MM.1S (cell line): Measurements from ENCODE around the gene PLAAT2.

Experiments used
- DNase-seq: peaks from one replicate; pipeline ENCODE4 v3.0.0-alpha.2; 2015
- H2AFZ ChIP-seq: fragments of 300-600 bp; sonication (generic); 2 replicates; pipeline ENCODE4 v1.6.0; 2016; ENCODE audit warnings: antibody characterized with exemption, low read length
- H3F3A ChIP-seq: fragments of 300-600 bp; sonication (generic); 2 replicates; pipeline ENCODE4 v1.6.1; 2016; ENCODE audit warnings: mild to moderate bottlenecking, antibody characterized with exemption, low read length, moderate library complexity, mixed read lengths; ENCODE audit not compliant: insufficient read depth
- H3K27ac ChIP-seq: fragments of 300-600 bp; sonication (generic); 2 replicates; pipeline ENCODE4 v1.5.1; 2016; ENCODE audit warnings: mild to moderate bottlenecking, low read length
- H3K27me3 ChIP-seq: fragments of 300-600 bp; sonication (generic); replicated peaks from 2 replicates; pipeline ENCODE4 v1.6.0; 2016; ENCODE audit warnings: low read length; ENCODE audit not compliant: insufficient read depth
- H3K36me3 ChIP-seq: fragments of 300-600 bp; sonication (generic); replicated peaks from 2 replicates; pipeline ENCODE4 v1.6.1; 2016; ENCODE audit warnings: mild to moderate bottlenecking, low read length, mixed read lengths; ENCODE audit not compliant: insufficient read depth
- H3K4me1 ChIP-seq: fragments of 300-600 bp; sonication (generic); 2 replicates; pipeline ENCODE4 v1.6.1; 2016; ENCODE audit warnings: low read length, mixed read lengths
- H3K4me2 ChIP-seq: fragments of 300-600 bp; sonication (generic); 2 replicates; pipeline ENCODE4 v1.6.0; 2016; ENCODE audit warnings: low read depth, low read length
- H3K4me3 ChIP-seq: fragments of 300-600 bp; sonication (generic); 2 replicates; pipeline ENCODE4 v1.5.1; 2016; ENCODE audit warnings: low read length, mixed read lengths
- H3K79me2 ChIP-seq: fragments of 300-600 bp; sonication (generic); 2 replicates; pipeline ENCODE4 v1.6.1; 2016; ENCODE audit warnings: mixed run types, low read length, mixed read lengths
- H3K9ac ChIP-seq: fragments of 300-600 bp; sonication (generic); 2 replicates; pipeline ENCODE4 v1.6.1; 2016; ENCODE audit warnings: low read length, mixed read lengths
- H3K9me2 ChIP-seq: fragments of 300-600 bp; sonication (generic); replicated peaks from 2 replicates; pipeline ENCODE4 v1.6.1; 2016; ENCODE audit warnings: mild to moderate bottlenecking, low read length, mixed read lengths; ENCODE audit not compliant: insufficient read depth
- H3K9me3 ChIP-seq: fragments of 300-600 bp; sonication (generic); replicated peaks from 2 replicates; pipeline ENCODE4 v1.6.1; 2016; ENCODE audit warnings: mild to moderate bottlenecking, low read length, mixed read lengths; ENCODE audit not compliant: insufficient read depth
- H4K20me1 ChIP-seq: fragments of 300-600 bp; sonication (generic); 2 replicates; pipeline ENCODE4 v1.6.1; 2016; ENCODE audit warnings: mild to moderate bottlenecking, low read length, moderate library complexity, mixed read lengths; ENCODE audit not compliant: insufficient read depth
- CTCF ChIP-seq: fragments of 300-600 bp; sonication (generic); IDR thresholded peaks from 2 replicates; pipeline ENCODE4 v1.5.1; 2016; ENCODE audit warnings: antibody characterized with exemption, low read length, mixed read lengths
- EZH2 ChIP-seq: fragments of 300-600 bp; sonication (generic); optimal IDR thresholded peaks from 2 replicates; pipeline ENCODE3; 2017; ENCODE audit warnings: low read depth, mild to moderate bottlenecking, antibody characterized with exemption, low read length, mixed read lengths
- EZH2phosphoT487 ChIP-seq: fragments of 300-600 bp; sonication (generic); IDR thresholded peaks from 2 replicates; pipeline ENCODE4 v1.6.1; 2018; ENCODE audit warnings: antibody characterized with exemption, low read length

The PLAAT2 gene

DNA sequence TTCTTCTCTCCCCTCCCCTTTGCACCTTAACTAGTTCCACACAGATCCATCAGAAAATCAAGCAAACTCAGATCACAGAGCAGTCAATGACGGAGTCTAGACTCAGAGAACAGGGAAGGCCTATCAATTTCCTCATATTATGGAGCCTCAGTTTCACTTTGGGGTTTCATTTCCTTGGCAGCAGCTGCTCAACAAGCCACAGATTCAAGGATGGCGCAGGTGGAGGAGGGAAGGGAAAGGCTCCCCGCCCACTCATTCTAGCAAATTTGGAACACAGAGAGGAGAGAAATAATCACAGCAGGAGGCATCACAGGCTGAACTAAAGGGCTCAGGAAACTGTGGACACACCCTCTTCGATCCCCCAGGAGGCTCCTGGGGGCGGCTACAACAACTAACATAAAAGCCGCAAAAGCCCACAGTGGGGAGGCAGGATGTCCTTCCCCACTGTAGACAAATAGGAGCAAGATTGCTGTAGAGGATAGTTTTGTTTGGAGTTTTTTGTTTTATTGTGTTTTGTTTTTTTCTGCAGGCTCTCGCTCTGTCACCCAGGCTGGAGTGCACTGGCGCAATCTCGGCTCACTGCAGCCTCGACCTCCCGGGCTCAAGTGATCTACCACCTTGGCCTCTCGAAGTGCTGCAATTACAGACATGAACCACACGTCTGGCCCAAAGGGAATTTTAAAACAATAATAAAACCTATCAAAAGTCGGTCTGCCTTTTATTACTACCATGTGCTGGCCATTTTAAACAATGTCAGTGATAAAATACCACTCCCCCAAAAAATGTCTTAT lies 47.6 kb upstream of the PLAAT2 start:
- Histone ChIP-seq H2AFZ (no peak overlapping the region), H3K27ac (no peak overlapping the region), H3K79me2 (no peaks in the 10 kb centered on the region), H3K4me3 (no peak overlapping the region), H3K27me3 (no peaks in the 10 kb centered on the region), H3K9me2 (no peaks in the 10 kb centered on the region), H3K4me1 (no peaks in the 10 kb centered on the region), H3K4me2 (no peak overlapping the region), H3K9me3 (no peaks in the 10 kb centered on the region), H3K36me3 (no peaks in the 10 kb centered on the region), H3F3A (no peaks in the 10 kb centered on the region), H4K20me1 (no peaks in the 10 kb centered on the region), H3K9ac (no peak overlapping the region)
- no peak for TF ChIP-seq EZH2
- no peak for DNase-seq

DNA sequence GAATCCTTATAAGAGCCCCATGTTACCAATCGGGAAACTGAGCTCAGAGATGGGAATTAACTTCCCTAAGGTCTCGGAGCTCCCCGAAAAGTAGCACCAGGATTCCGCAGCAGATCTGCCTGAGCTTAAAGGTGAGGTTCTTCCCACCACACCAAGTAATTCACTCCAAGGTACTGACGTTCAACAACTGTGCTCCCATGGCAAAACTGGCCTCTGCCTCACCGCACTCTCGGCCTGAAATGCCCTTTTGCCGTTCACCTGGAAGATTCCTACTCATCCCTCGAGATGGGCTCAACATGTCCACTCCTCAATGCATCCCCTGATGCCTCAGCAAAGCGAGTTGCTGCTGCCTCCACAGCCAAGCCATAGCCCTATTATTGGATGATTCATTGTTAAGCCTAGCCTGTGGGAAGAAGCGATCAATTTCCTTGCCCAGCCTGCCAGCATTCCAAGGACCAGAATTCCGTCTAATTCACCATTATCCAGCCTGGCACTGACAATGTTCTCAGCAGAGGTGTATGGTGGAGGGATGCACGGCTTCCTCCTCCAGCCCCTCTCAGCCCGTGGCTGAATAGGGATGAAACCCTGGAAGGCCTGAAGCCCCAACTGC lies 46.9 kb upstream of the PLAAT2 start:
- TF ChIP-seq EZH2 (no peak), EZH2phosphoT487 (no peak), CTCF (no peak)
- no peak for DNase-seq
- Histone ChIP-seq H3K4me1 (no peaks in the 10 kb centered on the region), H3K27me3 (no peaks in the 10 kb centered on the region), H3K36me3 (no peaks in the 10 kb centered on the region), H3K4me2 (no peak overlapping the region), H3F3A (no peaks in the 10 kb centered on the region), H3K9me3 (no peaks in the 10 kb centered on the region), H3K9me2 (no peaks in the 10 kb centered on the region), H3K27ac (no peak overlapping the region), H4K20me1 (no peaks in the 10 kb centered on the region), H3K4me3 (no peak overlapping the region), H3K9ac (no peak overlapping the region), H2AFZ (no peak overlapping the region), H3K79me2 (no peaks in the 10 kb centered on the region)

- H3K4me1 ChIP-seq, result no peaks in the 10 kb centered on the region
- no peak for DNase-seq
- H3K9me2 ChIP-seq, result no peaks in the 10 kb centered on the region
- TF ChIP-seq EZH2phosphoT487 (no peak), CTCF (no peak), EZH2 (no peak)
- no peak overlapping the region for H3K4me3 ChIP-seq
- no peaks in the 10 kb centered on the region for H3K79me2 ChIP-seq
- no peak overlapping the region for H3K9ac ChIP-seq
- no peaks in the 10 kb centered on the region for H3F3A ChIP-seq
- H3K27me3 ChIP-seq, result no peaks in the 10 kb centered on the region
- H3K36me3 ChIP-seq, result no peaks in the 10 kb centered on the region
- no peaks in the 10 kb centered on the region for H3K9me3 ChIP-seq
- H2AFZ ChIP-seq, result no peak overlapping the region
- H3K27ac ChIP-seq, result no peak overlapping the region
- H4K20me1 ChIP-seq, result no peaks in the 10 kb centered on the region
- no peak overlapping the region for H3K4me2 ChIP-seq
These were observed 46.4 kb upstream of the PLAAT2 start for GRCh38 chr11:63609536-63609935.
